Endothelial cell of umbilical vein (primary cell): ENCODE results near the gene TM7SF2. TPM values are rescaled to one million over a fixed set of nuclear protein-coding genes. Genes with fewer than 3 reads are reported as not detected.

Source experiments
- BruUV-seq: library from RNA; stranded (reverse); fragments of 400-500 nt; replicated peaks from 2 replicates; lab custom pipeline; 2021; lab: Mats Ljungman, UMichigan
- CTCF ChIA-PET: fragments of 300-600, 350-600 bp; sonication (Branson Sonifier 250); formaldehyde crosslinking; loops from one replicate; lab custom pipeline; 2021; ENCODE audit warnings: antibody characterized with exemption, inconsistent platforms; lab: Charles Lee
- POLR2A ChIA-PET: fragments of 300-600, 350-600 bp; sonication (Branson Sonifier 250); formaldehyde crosslinking; loops from one replicate; lab custom pipeline; 2021; ENCODE audit warnings: antibody characterized with exemption, inconsistent platforms; lab: Charles Lee
- DNase-seq: peaks from one replicate; pipeline ENCODE4 v3.0.0-alpha.2; 2011; ENCODE audit warnings: low read depth, low spot score
- FAIRE-seq: peaks from 2 replicates; lab custom pipeline; 2011; peaks lifted over from hg19 to GRCh38; lab: Jason Lieb, UNC
- H2AFZ ChIP-seq: 2 replicates; pipeline ENCODE4 v1.6.0; 2012; ENCODE audit warnings: low read depth, low read length, control low read depth, inconsistent platforms
- H3K27ac ChIP-seq: 2 replicates; pipeline ENCODE4 v1.5.1; 2011; ENCODE audit warnings: low read depth, mild to moderate bottlenecking, control low read depth, low read length, moderate library complexity; ENCODE audit not compliant: insufficient read depth
- H3K27me3 ChIP-seq, 2 experiments: 2 replicates each; pipeline versions ENCODE4 v1.6.0 to v1.6.1; 2011; ENCODE audit warnings: low read length in 2 of 2, mixed read lengths in 1 of 2; ENCODE audit not compliant: control insufficient read depth in 2 of 2, insufficient read depth in 2 of 2
- H3K36me3 ChIP-seq, 2 experiments: 2 replicates in 1 of 2; 3 replicates in 1 of 2; pipeline ENCODE4 v1.5.1; 2011; ENCODE audit warnings: low read length in 2 of 2, mild to moderate bottlenecking in 1 of 2, moderate library complexity in 1 of 2; ENCODE audit not compliant: control insufficient read depth in 2 of 2, insufficient read depth in 2 of 2; ENCODE audit errors: extremely low read depth in 1 of 2
- H3K4me1 ChIP-seq: 3 replicates; pipeline ENCODE4 v1.5.1; 2011; ENCODE audit warnings: mild to moderate bottlenecking, low read length; ENCODE audit not compliant: control insufficient read depth, insufficient read depth; ENCODE audit errors: extremely low read depth
- H3K4me2 ChIP-seq: 2 replicates; pipeline ENCODE4 v1.6.1; 2011; ENCODE audit warnings: low read length, control low read depth, mixed read lengths; ENCODE audit not compliant: insufficient read depth
- H3K4me3 ChIP-seq, 3 experiments: fragments of 200-600 bp in 1 of 3; sonication (generic), shearing (Covaris generic) in 1 of 3; replicated peaks in 1 of 3; 2 replicates each; pipeline ENCODE4 v1.5.1; 2011 to 2016; ENCODE audit warnings: control low read depth in 3 of 3, low read length in 3 of 3, mild to moderate bottlenecking in 2 of 3, inconsistent platforms in 1 of 3, low read depth in 1 of 3, moderate library complexity in 1 of 3; ENCODE audit not compliant: insufficient read depth in 1 of 3
- H3K79me2 ChIP-seq: 2 replicates; pipeline ENCODE4 v1.6.0; 2012; ENCODE audit warnings: low read length, inconsistent platforms; ENCODE audit not compliant: control insufficient read depth, insufficient read depth
- H3K9ac ChIP-seq: replicated peaks from 2 replicates; pipeline ENCODE3; 2011; ENCODE audit warnings: low read length, control low read depth; ENCODE audit not compliant: insufficient read depth; ENCODE audit errors: extremely low read depth
- H3K9me1 ChIP-seq: replicated peaks from 3 replicates; pipeline ENCODE4 v1.6.0; 2011; ENCODE audit warnings: mild to moderate bottlenecking, low read length; ENCODE audit not compliant: control insufficient read depth, insufficient read depth; ENCODE audit errors: extremely low read depth
- H3K9me3 ChIP-seq: replicated peaks from 2 replicates; pipeline ENCODE4 v1.5.1; 2012; ENCODE audit warnings: low read length, inconsistent platforms; ENCODE audit not compliant: control insufficient read depth, insufficient read depth
- H4K20me1 ChIP-seq: replicated peaks from 2 replicates; pipeline ENCODE3; 2011; ENCODE audit warnings: mild to moderate bottlenecking, low read length; ENCODE audit not compliant: control insufficient read depth, insufficient read depth; ENCODE audit errors: extremely low read depth
- EZH2 ChIP-seq: IDR thresholded peaks from 2 replicates; pipeline ENCODE4 v1.6.1; 2012; ENCODE audit warnings: borderline replicate concordance, low read depth, mild to moderate bottlenecking, moderate library complexity, low read length, inconsistent platforms; ENCODE audit not compliant: severe bottlenecking
- FOS ChIP-seq: IDR thresholded peaks from 2 replicates; pipeline ENCODE4 v1.6.1; 2011; ENCODE audit warnings: mild to moderate bottlenecking, low read length, moderate library complexity, borderline replicate concordance; ENCODE audit not compliant: insufficient read depth
- GATA2 ChIP-seq: IDR thresholded peaks from 2 replicates; pipeline ENCODE4 v1.7.0; 2011; ENCODE audit warnings: low read depth, mild to moderate bottlenecking, moderate library complexity, mixed read lengths, low read length; ENCODE audit not compliant: insufficient read length, insufficient read depth
- JUN ChIP-seq: IDR thresholded peaks from 2 replicates; pipeline ENCODE4 v1.6.1; 2011; ENCODE audit warnings: borderline replicate concordance, low read depth; ENCODE audit not compliant: insufficient read length, insufficient read depth
- MYC ChIP-seq: IDR thresholded peaks from one replicate; pipeline ENCODE4 v1.6.1; 2011; ENCODE audit warnings: mild to moderate bottlenecking, low read depth, low read length
- POLR2A ChIP-seq: IDR thresholded peaks from 2 replicates; pipeline ENCODE4 v1.6.1; 2012; ENCODE audit warnings: low read depth, mild to moderate bottlenecking, control low read depth, low read length
- POLR2AphosphoS5 ChIP-seq: IDR thresholded peaks from 2 replicates; pipeline ENCODE4 v1.6.1; 2012; ENCODE audit warnings: low read depth, mild to moderate bottlenecking, control low read depth, low read length, moderate library complexity; ENCODE audit not compliant: insufficient read depth
- dilution Hi-C: fragments of 300-500 bp; cut with MboI; formaldehyde crosslinking; loops from one replicate; pipeline ENCODE4 v1.15.0; 2019; ENCODE audit warnings: low sequenced_read_pairs; ENCODE audit not compliant: extremely low pct_ligation_motif_present
- intact Hi-C: fragments of 100-400 bp; cut with micrococcal nuclease; formaldehyde crosslinking; loops from one replicate; pipeline ENCODE4 v1.10.0; 2022
- polyA plus RNA-seq, 4 experiments: library from polyadenylated mRNA; depleted of rRNA in 3 of 4; stranded (reverse) in 3 of 4; unstranded in 1 of 4; fragments of >200 nt; gene quantifications; 2 replicates each; pipeline versions ENCODE4 v1.2.1 to v1.2.3, GENCODE V29; 2011 to 2012; ENCODE audit warnings: missing spikeins in 1 of 4
- total RNA-seq: library from RNA; stranded (reverse); gene quantifications from 2 replicates; pipeline ENCODE4 v1.2.3, GENCODE V29; 2021
- TF ChIP-seq, protein P1 (sequence below), 2 donors: IDR thresholded peaks; 1 replicate in 1 of 2; 2 replicates in 1 of 2; pipeline ENCODE4 v1.5.1; 2011; ENCODE audit warnings: low read length in 2 of 2, mild to moderate bottlenecking in 2 of 2, moderate library complexity in 2 of 2, control low read depth in 1 of 2, inconsistent platforms in 1 of 2, low read depth in 1 of 2; ENCODE audit not compliant: insufficient read depth in 1 of 2; ENCODE audit errors: extremely low read depth in 1 of 2
- TF ChIP-seq, protein P2 (sequence below): IDR thresholded peaks from 2 replicates; pipeline ENCODE4 v1.6.1; 2011; ENCODE audit not compliant: insufficient read depth, insufficient read length

The TM7SF2 gene
- total and polyA plus RNA-seq, 2 donors (not counting 3 experiments of a cell fraction or from before 2014, with no cell fraction given) = 11.6 to 47.1 TPM

DNA sequence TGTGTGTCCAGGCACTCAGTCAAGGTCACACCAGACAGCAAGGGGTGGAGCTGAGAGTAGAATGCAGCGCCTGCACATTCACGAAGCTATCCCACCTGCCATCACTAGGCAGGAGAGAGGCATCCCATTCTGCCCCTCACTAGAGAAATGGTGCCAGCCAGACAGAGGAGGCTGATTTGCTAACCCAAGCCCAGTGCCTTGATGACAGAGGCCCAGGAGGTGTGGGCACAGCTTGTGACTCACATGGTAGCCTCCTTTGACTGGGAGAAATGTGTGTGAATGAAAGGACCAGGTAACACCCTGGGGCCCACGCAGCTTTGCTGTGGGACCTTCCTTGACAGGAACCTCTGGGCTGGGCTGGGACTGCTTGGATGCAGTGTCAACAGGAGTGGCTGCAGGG lies 48.1 kb upstream of the TM7SF2 start:
- ChIA-PET CTCF (interaction anchor here (1.3 kb wide), 2 partner anchors 13 to 17 kb away, joined by 3 to 5 read pairs; no protein-coding TSS in a partner anchor), POLR2A (no interaction called here)
- no TSS peak for BruUV-seq
- no peaks in the 10 kb centered on the region for H3K27me3 ChIP-seq
- H3K36me3 ChIP-seq = no peaks in the 10 kb centered on the region
- intact Hi-C loops (no loop called here), dilution Hi-C loops (no loop called here)
- no peak overlapping the region for H3K9ac ChIP-seq
- H3K4me1 ChIP-seq = no peaks in the 10 kb centered on the region
- no peak overlapping the region for H2AFZ ChIP-seq
- H3K4me3 ChIP-seq = no peak overlapping the region
- no peak for DNase-seq
- TF ChIP-seq, protein P1, sequence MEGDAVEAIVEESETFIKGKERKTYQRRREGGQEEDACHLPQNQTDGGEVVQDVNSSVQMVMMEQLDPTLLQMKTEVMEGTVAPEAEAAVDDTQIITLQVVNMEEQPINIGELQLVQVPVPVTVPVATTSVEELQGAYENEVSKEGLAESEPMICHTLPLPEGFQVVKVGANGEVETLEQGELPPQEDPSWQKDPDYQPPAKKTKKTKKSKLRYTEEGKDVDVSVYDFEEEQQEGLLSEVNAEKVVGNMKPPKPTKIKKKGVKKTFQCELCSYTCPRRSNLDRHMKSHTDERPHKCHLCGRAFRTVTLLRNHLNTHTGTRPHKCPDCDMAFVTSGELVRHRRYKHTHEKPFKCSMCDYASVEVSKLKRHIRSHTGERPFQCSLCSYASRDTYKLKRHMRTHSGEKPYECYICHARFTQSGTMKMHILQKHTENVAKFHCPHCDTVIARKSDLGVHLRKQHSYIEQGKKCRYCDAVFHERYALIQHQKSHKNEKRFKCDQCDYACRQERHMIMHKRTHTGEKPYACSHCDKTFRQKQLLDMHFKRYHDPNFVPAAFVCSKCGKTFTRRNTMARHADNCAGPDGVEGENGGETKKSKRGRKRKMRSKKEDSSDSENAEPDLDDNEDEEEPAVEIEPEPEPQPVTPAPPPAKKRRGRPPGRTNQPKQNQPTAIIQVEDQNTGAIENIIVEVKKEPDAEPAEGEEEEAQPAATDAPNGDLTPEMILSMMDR (IDR thresholded peaks at IDR 0.05; ENCODE audit: extremely low read depth in 1 of 2, insufficient read depth in 1 of 2, low read depth in 1 of 2, low read length in 2 of 2) = no peak
- TF ChIP-seq JUN = no peak
- no peak for TF ChIP-seq MYC
- TF ChIP-seq FOS = no peak
- no peak for TF ChIP-seq GATA2
- no peak for TF ChIP-seq POLR2AphosphoS5
- TF ChIP-seq POLR2A = no peak
- TF ChIP-seq EZH2 = no peak
- TF ChIP-seq, protein P2, sequence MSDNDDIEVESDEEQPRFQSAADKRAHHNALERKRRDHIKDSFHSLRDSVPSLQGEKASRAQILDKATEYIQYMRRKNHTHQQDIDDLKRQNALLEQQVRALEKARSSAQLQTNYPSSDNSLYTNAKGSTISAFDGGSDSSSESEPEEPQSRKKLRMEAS = no peak
- FAIRE-seq = no peak
- no peak overlapping the region for H3K27ac ChIP-seq
- no peaks in the 10 kb centered on the region for H3K9me3 ChIP-seq
- H3K79me2 ChIP-seq = no peaks in the 10 kb centered on the region
- no peaks in the 10 kb centered on the region for H3K9me1 ChIP-seq
- no peak overlapping the region for H3K4me2 ChIP-seq
- H4K20me1 ChIP-seq = no peaks in the 10 kb centered on the region
